Sigmoid colon (tissue), 7 donors: Measurements from ENCODE around the gene GEMIN2. TPM values are rescaled to one million over a fixed set of nuclear protein-coding genes. Genes with fewer than 3 reads are reported as not detected.

ENCODE experiments used
- DNase-seq: peaks from one replicate; pipeline ENCODE4 v3.0.0-alpha.2; 2019
- H3K27ac ChIP-seq, 4 donors: fragments of 200-600 bp; sonication (generic); one replicate each; pipeline ENCODE4 v1.5.1; 2016 to 2019; ENCODE audit warnings: mild to moderate bottlenecking in 1 of 4
- H3K27me3 ChIP-seq, 3 donors: fragments of 200-600 bp; sonication (generic); one replicate each; pipeline ENCODE4 v1.5.1; 2019; ENCODE audit warnings: mild to moderate bottlenecking in 1 of 3
- H3K36me3 ChIP-seq, 4 donors: fragments of 200-600 bp; sonication (generic); one replicate each; pipeline ENCODE4 v1.5.1; 2016 to 2019
- H3K4me1 ChIP-seq, 4 donors: fragments of 200-600 bp; sonication (generic); one replicate each; pipeline ENCODE4 v1.5.1; 2017 to 2019
- H3K4me3 ChIP-seq, 4 donors: fragments of 200-600 bp; sonication (generic); one replicate each; pipeline ENCODE4 v1.5.1; 2017 to 2019; ENCODE audit warnings: mild to moderate bottlenecking in 2 of 4, moderate library complexity in 1 of 4
- H3K9me3 ChIP-seq, 4 donors: fragments of 200-600 bp in 3 of 4; sonication (generic) in 3 of 4; one replicate each; pipeline versions ENCODE4 v1.5.1 to v1.6.1; 2013 to 2019
- EP300 ChIP-seq, 4 donors: sonication (generic); formaldehyde crosslinking; IDR thresholded peaks; one replicate each; pipeline ENCODE4 v1.6.1; 2017; ENCODE audit warnings: antibody characterized with exemption in 4 of 4
- POLR2A ChIP-seq, 2 donors: fragments of 450-650 bp; IDR thresholded peaks; one replicate each; pipeline ENCODE4 v1.6.1; 2016; ENCODE audit warnings: antibody characterized with exemption in 2 of 2, mild to moderate bottlenecking in 2 of 2, moderate library complexity in 2 of 2
- POLR2AphosphoS5 ChIP-seq, 4 donors: sonication (generic); formaldehyde crosslinking; IDR thresholded peaks; one replicate each; pipeline ENCODE4 v1.6.1; 2017; ENCODE audit warnings: antibody characterized with exemption in 4 of 4
- WGBS, 2 donors: extraction: QIAGEN DNeasy Blood & Tissue Kit; methylation state at CpG; one replicate each; pipeline ENCODE4 v1.1.7; 2013; 5-methylcytosine and 5-hydroxymethylcytosine counted together
- intact Hi-C: fragments of 100-400 bp; cut with DNase I; formaldehyde crosslinking; loops from one replicate; pipeline ENCODE4 v1.15.1; 2023
- polyA plus RNA-seq, 3 donors: library from polyadenylated mRNA; stranded (reverse); fragments of 200-250 nt; gene quantifications; one replicate each; pipeline ENCODE4 v1.2.3, GENCODE V29; 2013
- total RNA-seq, 4 donors: library from RNA; depleted of rRNA; stranded (reverse); fragments of >200 nt; gene quantifications; one replicate each; pipeline ENCODE4 v1.1.0, GENCODE V29; 2016
- TF ChIP-seq, protein P1 (sequence below), 4 experiments: fragments of 450-650 bp in 3 of 4; fragments of 200-600 bp in 1 of 4; IDR thresholded peaks; one replicate each; pipeline ENCODE4 v1.5.1; 2016 to 2019; ENCODE audit warnings: antibody characterized with exemption in 4 of 4, mild to moderate bottlenecking in 3 of 4, moderate library complexity in 2 of 4
- donor health status: healthy with polysubstance abuse.
- donor health status: Bipolar disorder and iron deficiency.
- donor health status: healthy.

GEMIN2 gene
- total and polyA plus RNA-seq, 7 donors: 8.0 to 27.8 (median 12.2) TPM

DNA sequence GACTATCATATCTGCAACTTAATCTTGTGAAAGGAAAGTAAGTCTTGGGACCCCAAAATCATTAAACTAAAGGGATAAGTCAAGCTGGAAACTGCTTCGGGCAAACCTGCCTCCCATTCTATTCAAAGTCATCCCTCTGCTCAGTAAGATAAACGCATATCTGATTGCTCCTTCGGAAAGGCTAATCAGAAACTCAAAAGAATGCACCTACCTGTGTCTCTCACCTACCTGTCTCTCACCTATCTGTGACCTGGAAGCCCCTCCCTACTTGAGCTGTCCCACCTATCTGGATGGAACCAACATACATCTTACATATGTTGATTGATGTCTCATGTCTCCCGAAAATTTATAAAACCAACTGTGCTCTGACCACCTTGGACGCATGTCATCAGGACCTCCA lies 31.0 kb upstream of the GEMIN2 start:
- H3K27ac ChIP-seq: no peak overlapping the region
- intact Hi-C loops: no loop called here
- H3K9me3 ChIP-seq: no peaks in the 10 kb centered on the region
- peaks cover 16 to 88% (median 30%) of the 10 kb centered on the region in 4 donors for H3K36me3 ChIP-seq
- H3K4me1 ChIP-seq: no peaks in the 10 kb centered on the region
- DNase-seq: no peak
- WGBS, 2 donors: 72 to 78% methylated on average over 5 of the region's 5 CpGs
- TF ChIP-seq POLR2AphosphoS5 (IDR thresholded peaks at IDR 0.05) (no peak), POLR2A (IDR thresholded peaks at IDR 0.05) (no peak), EP300 (IDR thresholded peaks at IDR 0.05) (no peak)
- TF ChIP-seq, protein P1, sequence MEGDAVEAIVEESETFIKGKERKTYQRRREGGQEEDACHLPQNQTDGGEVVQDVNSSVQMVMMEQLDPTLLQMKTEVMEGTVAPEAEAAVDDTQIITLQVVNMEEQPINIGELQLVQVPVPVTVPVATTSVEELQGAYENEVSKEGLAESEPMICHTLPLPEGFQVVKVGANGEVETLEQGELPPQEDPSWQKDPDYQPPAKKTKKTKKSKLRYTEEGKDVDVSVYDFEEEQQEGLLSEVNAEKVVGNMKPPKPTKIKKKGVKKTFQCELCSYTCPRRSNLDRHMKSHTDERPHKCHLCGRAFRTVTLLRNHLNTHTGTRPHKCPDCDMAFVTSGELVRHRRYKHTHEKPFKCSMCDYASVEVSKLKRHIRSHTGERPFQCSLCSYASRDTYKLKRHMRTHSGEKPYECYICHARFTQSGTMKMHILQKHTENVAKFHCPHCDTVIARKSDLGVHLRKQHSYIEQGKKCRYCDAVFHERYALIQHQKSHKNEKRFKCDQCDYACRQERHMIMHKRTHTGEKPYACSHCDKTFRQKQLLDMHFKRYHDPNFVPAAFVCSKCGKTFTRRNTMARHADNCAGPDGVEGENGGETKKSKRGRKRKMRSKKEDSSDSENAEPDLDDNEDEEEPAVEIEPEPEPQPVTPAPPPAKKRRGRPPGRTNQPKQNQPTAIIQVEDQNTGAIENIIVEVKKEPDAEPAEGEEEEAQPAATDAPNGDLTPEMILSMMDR (IDR thresholded peaks at IDR 0.05): no peak
- no peaks in the 10 kb centered on the region for H3K27me3 ChIP-seq
- H3K4me3 ChIP-seq: no peak overlapping the region

DNA sequence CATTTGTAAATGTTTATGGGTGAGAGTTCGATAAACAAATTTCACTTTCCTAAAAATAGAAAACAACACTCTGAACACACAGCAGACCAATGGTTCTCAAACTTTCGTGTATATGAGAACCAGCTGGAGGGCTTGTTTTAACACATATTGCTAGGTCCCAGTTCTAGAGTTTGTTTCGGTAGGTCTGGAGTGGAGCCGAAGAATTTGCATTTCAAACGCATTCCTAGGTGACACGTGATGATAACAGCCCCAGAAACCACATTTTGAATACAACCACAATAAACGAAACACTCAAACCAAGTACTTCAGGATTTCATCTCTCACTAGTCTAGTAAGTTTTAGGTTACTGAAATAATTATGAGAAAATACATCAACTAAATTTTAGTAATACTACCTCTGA lies 28.2 kb upstream of the GEMIN2 start:
- no peak overlapping the region for H3K4me3 ChIP-seq
- no peaks in the 10 kb centered on the region for H3K4me1 ChIP-seq
- no peak for DNase-seq
- no peaks in the 10 kb centered on the region for H3K9me3 ChIP-seq
- intact Hi-C loops: no loop called here
- H3K27ac ChIP-seq: no peak overlapping the region
- TF ChIP-seq POLR2A (IDR thresholded peaks at IDR 0.05) (no peak), EP300 (IDR thresholded peaks at IDR 0.05) (no peak), POLR2AphosphoS5 (IDR thresholded peaks at IDR 0.05) (no peak)
- TF ChIP-seq, protein P1 (IDR thresholded peaks at IDR 0.05): no peak
- peaks cover 16 to 96% (median 40%) of the 10 kb centered on the region in 4 donors for H3K36me3 ChIP-seq
- no peaks in the 10 kb centered on the region for H3K27me3 ChIP-seq
- 85 to 89% methylated on average over 7 of the region's 7 CpGs for WGBS, 2 donors

GRCh38 chr14:39087493-39087892 lies 26.6 kb upstream of the GEMIN2 start:
- TF ChIP-seq, protein P1 (IDR thresholded peaks at IDR 0.05): no peak
- Histone ChIP-seq H3K27me3 (no peaks in the 10 kb centered on the region), H3K4me1 (no peaks in the 10 kb centered on the region), H3K36me3 (peaks cover 16 to 98% (median 42%) of the 10 kb centered on the region in 4 donors), H3K9me3 (no peaks in the 10 kb centered on the region), H3K27ac (no peak overlapping the region), H3K4me3 (no peak overlapping the region)
- intact Hi-C loops: no loop called here
- DNase-seq: no peak
- WGBS, 2 donors: 93 to 98% methylated on average over 2 of the region's 2 CpGs

- no peaks in the 10 kb centered on the region for H3K27me3 ChIP-seq
- no peak for DNase-seq
- WGBS, 2 donors: 91 to 95% methylated on average over 4 of the region's 4 CpGs
- no peak overlapping the region for H3K4me3 ChIP-seq
- peaks cover 0 to 4% (median 0%) of the 10 kb centered on the region in 4 donors for H3K4me1 ChIP-seq
- no peaks in the 10 kb centered on the region for H3K9me3 ChIP-seq
- TF ChIP-seq EP300 (IDR thresholded peaks at IDR 0.05) (no peak), POLR2AphosphoS5 (IDR thresholded peaks at IDR 0.05) (no peak), POLR2A (IDR thresholded peaks at IDR 0.05) (no peak)
- TF ChIP-seq, protein P1 (IDR thresholded peaks at IDR 0.05): no peak
- H3K36me3 ChIP-seq: peaks cover 5 to 96% (median 34%) of the 10 kb centered on the region in 4 donors
- no peak overlapping the region for H3K27ac ChIP-seq
- intact Hi-C loops: no loop called here
Measured at GRCh38 chr14:39090548-39091111, 23.5 kb upstream of the GEMIN2 start.

GRCh38 chr14:39091716-39092115 lies 22.4 kb upstream of the GEMIN2 start:
- H3K9me3 ChIP-seq: no peaks in the 10 kb centered on the region
- no peak overlapping the region for H3K4me3 ChIP-seq
- H3K27ac ChIP-seq: no peak overlapping the region
- 73 to 85% methylated on average over 1 of the region's 1 CpG for WGBS, 2 donors
- TF ChIP-seq EP300 (IDR thresholded peaks at IDR 0.05) (no peak), POLR2A (IDR thresholded peaks at IDR 0.05) (no peak), POLR2AphosphoS5 (IDR thresholded peaks at IDR 0.05) (no peak)
- TF ChIP-seq, protein P1 (IDR thresholded peaks at IDR 0.05): no peak
- peaks cover 0 to 89% (median 26%) of the 10 kb centered on the region in 4 donors for H3K36me3 ChIP-seq
- no peak for DNase-seq
- intact Hi-C loops: no loop called here
- H3K27me3 ChIP-seq: no peaks in the 10 kb centered on the region
- peaks cover 0 to 4% (median under 1%) of the 10 kb centered on the region in 4 donors for H3K4me1 ChIP-seq
